H1 (cell line): ENCODE measurements around the gene SCARB1. TPM values are rescaled to one million over a fixed set of nuclear protein-coding genes. Genes with fewer than 3 reads are reported as not detected.

Experiments used
- POLR2A ChIP-seq, 2 experiments: IDR thresholded peaks; 1 replicate in 1 of 2; 2 replicates in 1 of 2; pipeline ENCODE4 v1.6.1; 2011; ENCODE audit warnings: low read depth in 2 of 2, low read length in 2 of 2, mild to moderate bottlenecking in 2 of 2; ENCODE audit errors: control extremely low read depth in 1 of 2
- TAF1 ChIP-seq: IDR thresholded peaks from 2 replicates; pipeline ENCODE4 v1.6.1; 2011; ENCODE audit warnings: mild to moderate bottlenecking, low read depth, low read length
- TCF12 ChIP-seq: IDR thresholded peaks from 2 replicates; pipeline ENCODE4 v1.6.1; 2011; ENCODE audit warnings: low read depth, mild to moderate bottlenecking, low read length
- polyA plus RNA-seq, 7 experiments: library from polyadenylated mRNA; depleted of rRNA in 3 of 7; stranded (reverse) in 5 of 7; unstranded in 2 of 7; fragments of >200 nt in 5 of 7; fragments of 200-250 nt in 2 of 7; gene quantifications; 1 replicate in 5 of 7; 2 replicates in 1 of 7; 4 replicates in 1 of 7; pipeline versions ENCODE4 v1.2.1 to v1.2.3, GENCODE V29; 2011 to 2013; ENCODE audit warnings: missing spikeins in 2 of 7, mixed read lengths in 2 of 7
- total RNA-seq: library from RNA; stranded (reverse); fragmentation: NEBNext Ultra II Directional; extraction: Animal tissue kit (Norgen Biotek cat#: 25700); gene quantifications from 2 replicates; pipeline ENCODE4 v1.2.1, GENCODE V29; 2021
- TF ChIP-seq, protein P1 (sequence below): fragments of 300-600 bp; sonication (generic); IDR thresholded peaks from 2 replicates; pipeline ENCODE4 v1.7.1; 2012; ENCODE audit warnings: low read length, moderate library complexity, mild to moderate bottlenecking, inconsistent platforms; ENCODE audit not compliant: insufficient replicate concordance
- TF ChIP-seq, protein P2 (sequence below), 3 experiments: IDR thresholded peaks; 1 replicate in 2 of 3; 2 replicates in 1 of 3; pipeline versions ENCODE4 v1.5.1 to v1.6.1; 2011; ENCODE audit warnings: low read length in 3 of 3, mild to moderate bottlenecking in 3 of 3, inconsistent platforms in 2 of 3, low read depth in 1 of 3, moderate library complexity in 1 of 3; ENCODE audit not compliant: insufficient read depth in 1 of 3; ENCODE audit errors: control extremely low read depth in 1 of 3
- TF ChIP-seq, protein P3 (sequence below): IDR thresholded peaks from 2 replicates; pipeline ENCODE4 v1.6.1; 2012; ENCODE audit warnings: inconsistent platforms

The SCARB1 gene
- total and polyA plus RNA-seq, 2 of the 8 experiments (the other 6 are each of a cell fraction or from before 2014, with no cell fraction given) = 45.3 to 57.1 TPM

DNA sequence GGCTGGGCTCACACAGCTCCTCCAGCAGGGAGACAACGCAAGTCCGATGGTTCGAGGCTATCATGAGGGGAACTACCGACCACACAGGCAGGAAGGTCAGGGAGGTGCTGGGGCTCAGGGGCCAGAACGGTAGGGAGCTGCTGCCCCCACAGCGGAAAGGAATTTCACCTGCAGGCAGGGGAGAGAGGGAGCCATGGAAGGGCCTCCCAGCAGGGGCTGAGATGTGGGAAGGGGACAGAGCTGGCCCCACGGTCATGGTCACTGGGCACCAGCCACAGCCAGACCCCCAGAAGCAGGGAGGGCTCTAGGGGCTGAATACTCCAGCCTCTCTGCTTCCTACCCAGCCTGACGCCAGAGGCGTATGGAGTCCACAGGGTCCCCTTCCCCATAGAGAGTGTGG, 103.1 kb downstream of the SCARB1 start (continued):
- TF ChIP-seq, protein P1, sequence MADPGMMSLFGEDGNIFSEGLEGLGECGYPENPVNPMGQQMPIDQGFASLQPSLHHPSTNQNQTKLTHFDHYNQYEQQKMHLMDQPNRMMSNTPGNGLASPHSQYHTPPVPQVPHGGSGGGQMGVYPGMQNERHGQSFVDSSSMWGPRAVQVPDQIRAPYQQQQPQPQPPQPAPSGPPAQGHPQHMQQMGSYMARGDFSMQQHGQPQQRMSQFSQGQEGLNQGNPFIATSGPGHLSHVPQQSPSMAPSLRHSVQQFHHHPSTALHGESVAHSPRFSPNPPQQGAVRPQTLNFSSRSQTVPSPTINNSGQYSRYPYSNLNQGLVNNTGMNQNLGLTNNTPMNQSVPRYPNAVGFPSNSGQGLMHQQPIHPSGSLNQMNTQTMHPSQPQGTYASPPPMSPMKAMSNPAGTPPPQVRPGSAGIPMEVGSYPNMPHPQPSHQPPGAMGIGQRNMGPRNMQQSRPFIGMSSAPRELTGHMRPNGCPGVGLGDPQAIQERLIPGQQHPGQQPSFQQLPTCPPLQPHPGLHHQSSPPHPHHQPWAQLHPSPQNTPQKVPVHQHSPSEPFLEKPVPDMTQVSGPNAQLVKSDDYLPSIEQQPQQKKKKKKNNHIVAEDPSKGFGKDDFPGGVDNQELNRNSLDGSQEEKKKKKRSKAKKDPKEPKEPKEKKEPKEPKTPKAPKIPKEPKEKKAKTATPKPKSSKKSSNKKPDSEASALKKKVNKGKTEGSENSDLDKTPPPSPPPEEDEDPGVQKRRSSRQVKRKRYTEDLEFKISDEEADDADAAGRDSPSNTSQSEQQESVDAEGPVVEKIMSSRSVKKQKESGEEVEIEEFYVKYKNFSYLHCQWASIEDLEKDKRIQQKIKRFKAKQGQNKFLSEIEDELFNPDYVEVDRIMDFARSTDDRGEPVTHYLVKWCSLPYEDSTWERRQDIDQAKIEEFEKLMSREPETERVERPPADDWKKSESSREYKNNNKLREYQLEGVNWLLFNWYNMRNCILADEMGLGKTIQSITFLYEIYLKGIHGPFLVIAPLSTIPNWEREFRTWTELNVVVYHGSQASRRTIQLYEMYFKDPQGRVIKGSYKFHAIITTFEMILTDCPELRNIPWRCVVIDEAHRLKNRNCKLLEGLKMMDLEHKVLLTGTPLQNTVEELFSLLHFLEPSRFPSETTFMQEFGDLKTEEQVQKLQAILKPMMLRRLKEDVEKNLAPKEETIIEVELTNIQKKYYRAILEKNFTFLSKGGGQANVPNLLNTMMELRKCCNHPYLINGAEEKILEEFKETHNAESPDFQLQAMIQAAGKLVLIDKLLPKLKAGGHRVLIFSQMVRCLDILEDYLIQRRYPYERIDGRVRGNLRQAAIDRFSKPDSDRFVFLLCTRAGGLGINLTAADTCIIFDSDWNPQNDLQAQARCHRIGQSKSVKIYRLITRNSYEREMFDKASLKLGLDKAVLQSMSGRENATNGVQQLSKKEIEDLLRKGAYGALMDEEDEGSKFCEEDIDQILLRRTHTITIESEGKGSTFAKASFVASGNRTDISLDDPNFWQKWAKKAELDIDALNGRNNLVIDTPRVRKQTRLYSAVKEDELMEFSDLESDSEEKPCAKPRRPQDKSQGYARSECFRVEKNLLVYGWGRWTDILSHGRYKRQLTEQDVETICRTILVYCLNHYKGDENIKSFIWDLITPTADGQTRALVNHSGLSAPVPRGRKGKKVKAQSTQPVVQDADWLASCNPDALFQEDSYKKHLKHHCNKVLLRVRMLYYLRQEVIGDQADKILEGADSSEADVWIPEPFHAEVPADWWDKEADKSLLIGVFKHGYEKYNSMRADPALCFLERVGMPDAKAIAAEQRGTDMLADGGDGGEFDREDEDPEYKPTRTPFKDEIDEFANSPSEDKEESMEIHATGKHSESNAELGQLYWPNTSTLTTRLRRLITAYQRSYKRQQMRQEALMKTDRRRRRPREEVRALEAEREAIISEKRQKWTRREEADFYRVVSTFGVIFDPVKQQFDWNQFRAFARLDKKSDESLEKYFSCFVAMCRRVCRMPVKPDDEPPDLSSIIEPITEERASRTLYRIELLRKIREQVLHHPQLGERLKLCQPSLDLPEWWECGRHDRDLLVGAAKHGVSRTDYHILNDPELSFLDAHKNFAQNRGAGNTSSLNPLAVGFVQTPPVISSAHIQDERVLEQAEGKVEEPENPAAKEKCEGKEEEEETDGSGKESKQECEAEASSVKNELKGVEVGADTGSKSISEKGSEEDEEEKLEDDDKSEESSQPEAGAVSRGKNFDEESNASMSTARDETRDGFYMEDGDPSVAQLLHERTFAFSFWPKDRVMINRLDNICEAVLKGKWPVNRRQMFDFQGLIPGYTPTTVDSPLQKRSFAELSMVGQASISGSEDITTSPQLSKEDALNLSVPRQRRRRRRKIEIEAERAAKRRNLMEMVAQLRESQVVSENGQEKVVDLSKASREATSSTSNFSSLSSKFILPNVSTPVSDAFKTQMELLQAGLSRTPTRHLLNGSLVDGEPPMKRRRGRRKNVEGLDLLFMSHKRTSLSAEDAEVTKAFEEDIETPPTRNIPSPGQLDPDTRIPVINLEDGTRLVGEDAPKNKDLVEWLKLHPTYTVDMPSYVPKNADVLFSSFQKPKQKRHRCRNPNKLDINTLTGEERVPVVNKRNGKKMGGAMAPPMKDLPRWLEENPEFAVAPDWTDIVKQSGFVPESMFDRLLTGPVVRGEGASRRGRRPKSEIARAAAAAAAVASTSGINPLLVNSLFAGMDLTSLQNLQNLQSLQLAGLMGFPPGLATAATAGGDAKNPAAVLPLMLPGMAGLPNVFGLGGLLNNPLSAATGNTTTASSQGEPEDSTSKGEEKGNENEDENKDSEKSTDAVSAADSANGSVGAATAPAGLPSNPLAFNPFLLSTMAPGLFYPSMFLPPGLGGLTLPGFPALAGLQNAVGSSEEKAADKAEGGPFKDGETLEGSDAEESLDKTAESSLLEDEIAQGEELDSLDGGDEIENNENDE = no peak
- TF ChIP-seq, protein P2, sequence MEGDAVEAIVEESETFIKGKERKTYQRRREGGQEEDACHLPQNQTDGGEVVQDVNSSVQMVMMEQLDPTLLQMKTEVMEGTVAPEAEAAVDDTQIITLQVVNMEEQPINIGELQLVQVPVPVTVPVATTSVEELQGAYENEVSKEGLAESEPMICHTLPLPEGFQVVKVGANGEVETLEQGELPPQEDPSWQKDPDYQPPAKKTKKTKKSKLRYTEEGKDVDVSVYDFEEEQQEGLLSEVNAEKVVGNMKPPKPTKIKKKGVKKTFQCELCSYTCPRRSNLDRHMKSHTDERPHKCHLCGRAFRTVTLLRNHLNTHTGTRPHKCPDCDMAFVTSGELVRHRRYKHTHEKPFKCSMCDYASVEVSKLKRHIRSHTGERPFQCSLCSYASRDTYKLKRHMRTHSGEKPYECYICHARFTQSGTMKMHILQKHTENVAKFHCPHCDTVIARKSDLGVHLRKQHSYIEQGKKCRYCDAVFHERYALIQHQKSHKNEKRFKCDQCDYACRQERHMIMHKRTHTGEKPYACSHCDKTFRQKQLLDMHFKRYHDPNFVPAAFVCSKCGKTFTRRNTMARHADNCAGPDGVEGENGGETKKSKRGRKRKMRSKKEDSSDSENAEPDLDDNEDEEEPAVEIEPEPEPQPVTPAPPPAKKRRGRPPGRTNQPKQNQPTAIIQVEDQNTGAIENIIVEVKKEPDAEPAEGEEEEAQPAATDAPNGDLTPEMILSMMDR (IDR thresholded peaks at IDR 0.05; ENCODE audit: control extremely low read depth in 1 of 3, insufficient read depth in 1 of 3, low read depth in 1 of 3, low read length in 3 of 3) = no peak
- TF ChIP-seq POLR2A (IDR thresholded peaks at IDR 0.05; ENCODE audit: control extremely low read depth in 1 of 2, low read depth in 2 of 2, low read length in 2 of 2) (no peak), TAF1 (no peak), TCF12 (no peak)
- TF ChIP-seq, protein P3, sequence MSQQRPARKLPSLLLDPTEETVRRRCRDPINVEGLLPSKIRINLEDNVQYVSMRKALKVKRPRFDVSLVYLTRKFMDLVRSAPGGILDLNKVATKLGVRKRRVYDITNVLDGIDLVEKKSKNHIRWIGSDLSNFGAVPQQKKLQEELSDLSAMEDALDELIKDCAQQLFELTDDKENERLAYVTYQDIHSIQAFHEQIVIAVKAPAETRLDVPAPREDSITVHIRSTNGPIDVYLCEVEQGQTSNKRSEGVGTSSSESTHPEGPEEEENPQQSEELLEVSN = no peak
